ENCODE data around the gene NINJ1. TPM values are rescaled to one million over a fixed set of nuclear protein-coding genes. Genes with fewer than 3 reads are reported as not detected.

NINJ1 gene
- total and polyA plus RNA-seq, 2 of the 8 experiments (the other 6 are each of a cell fraction or from before 2014, with no cell fraction given) = 28.2 to 65.6 TPM

DNA sequence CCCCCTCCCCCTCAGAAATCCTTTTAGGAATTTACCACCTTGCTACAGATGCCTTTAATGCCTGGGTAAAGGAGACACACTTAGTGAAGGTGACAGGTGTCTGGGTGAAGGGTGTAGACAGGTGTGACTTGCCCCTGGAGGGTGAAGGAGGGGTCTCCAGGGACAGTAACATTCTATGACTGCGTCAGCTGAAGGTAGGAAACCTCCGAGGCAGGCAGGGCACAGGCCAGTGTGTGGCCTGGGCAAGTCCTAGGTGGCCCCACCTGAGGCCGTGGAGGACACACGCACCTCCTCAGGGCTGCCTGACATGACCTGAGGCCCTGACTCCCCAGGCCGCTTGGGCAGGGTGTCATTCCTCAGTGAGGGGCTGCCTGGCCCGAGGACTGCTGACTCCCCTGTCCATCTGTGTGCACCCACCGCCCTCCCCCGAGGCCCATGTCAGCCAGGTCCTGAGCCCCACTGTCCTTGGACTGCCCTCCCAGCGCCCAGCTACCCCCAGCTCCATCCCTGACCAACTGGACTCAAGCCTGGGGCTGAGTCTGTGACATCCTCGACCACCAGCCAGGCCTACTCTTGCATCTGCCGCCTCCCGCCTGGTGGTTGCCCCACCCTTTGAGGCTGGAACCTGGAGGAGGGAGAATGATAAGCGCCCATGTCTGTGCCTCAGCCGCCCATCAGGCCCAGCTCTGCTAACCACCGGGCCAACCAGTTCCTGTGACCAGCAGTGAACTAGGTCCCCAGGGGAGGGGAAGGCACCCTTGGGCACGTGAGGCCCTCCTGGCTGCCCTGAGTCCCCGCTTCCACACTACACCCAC, 19.7 kb downstream of the NINJ1 start:
- Histone ChIP-seq H3K4me2 (ENCODE audit: insufficient read depth in 1 of 2, low read depth in 2 of 2, low read length in 2 of 2) (no peak overlapping the region), H3K4me3 (ENCODE audit: extremely low read depth in 1 of 4, insufficient read depth in 2 of 4, low read depth in 3 of 4, low read length in 4 of 4) (no peak overlapping the region), H3K9ac (replicated peaks in 1 of 4; ENCODE audit: extremely low read depth in 1 of 4, low read depth in 3 of 4, low read length in 3 of 4) (no peak overlapping the region; a peak in 1 of 7 replicates), H2AK5ac (ENCODE audit: low read depth, low read length) (no peak overlapping the region), H3K14ac (ENCODE audit: insufficient read length) (no peak overlapping the region), H2BK5ac (ENCODE audit: low read depth, low read length) (peak overlapping the region; percentile 75; the same call in 1 of the 2 replicates), H3K23ac (ENCODE audit: insufficient read length) (no peak overlapping the region), H3K27me3 (replicated peaks in 1 of 4; ENCODE audit: control insufficient read depth in 3 of 4, extremely low read depth in 1 of 4, insufficient read depth in 3 of 4, low read length in 3 of 4) (no peaks in the 10 kb centered on the region), H3K23me2 (ENCODE audit: low read depth, low read length) (peaks cover 3% of the 10 kb centered on the region; the same call in 1 of the 2 replicates), H3K36me3 (ENCODE audit: control insufficient read depth in 2 of 4, insufficient read depth in 4 of 4, low read length in 3 of 4) (no peaks in the 10 kb centered on the region; a peak in 2 of 8 replicates), H3K27ac (ENCODE audit: low read depth, low read length) (no peak overlapping the region), H3K4me1 (replicated peaks in 1 of 4; ENCODE audit: control insufficient read depth in 3 of 4, insufficient read depth in 4 of 4, low read length in 3 of 4) (peaks cover 0 to 17% (median 10%) of the 10 kb centered on the region in 4 experiments; a peak in 6 of 7 replicates), H3K79me2 (ENCODE audit: control insufficient read depth in 1 of 2, insufficient read depth in 2 of 2, low read length in 2 of 2) (no peaks in the 10 kb centered on the region), H2BK12ac (ENCODE audit: low read depth, low read length) (peak overlapping the region; percentile 1; the same call in 1 of the 2 replicates), H3K79me1 (ENCODE audit: low read depth, low read length) (no peaks in the 10 kb centered on the region), H4K8ac (ENCODE audit: extremely low read depth, insufficient read depth, low read length) (peak overlapping the region; percentile 51; the same call in 1 of the 2 replicates), H3K18ac (ENCODE audit: extremely low read depth, low read length) (no peak overlapping the region; the same call in 1 of the 2 replicates), H4K91ac (replicated peaks; ENCODE audit: insufficient read length, low read length) (peak overlapping the region; percentile 88), H3K4ac (replicated peaks; ENCODE audit: insufficient read length, low read depth, low read length) (no peak overlapping the region), H3K56ac (replicated peaks; ENCODE audit: insufficient read length, low read depth, low read length) (no peak overlapping the region), H2BK120ac (replicated peaks; ENCODE audit: low read depth, low read length) (no peak overlapping the region), H2BK20ac (ENCODE audit: low read length) (no peak overlapping the region), H2AFZ (ENCODE audit: low read length) (no peak overlapping the region), H4K5ac (ENCODE audit: insufficient read length, low read depth, low read length) (no peak overlapping the region), H3K9me3 (ENCODE audit: insufficient read depth in 2 of 2, low read depth in 1 of 2, low read length in 1 of 2) (no peaks in the 10 kb centered on the region), H4K20me1 (replicated peaks in 1 of 2; ENCODE audit: control insufficient read depth in 1 of 2, insufficient read depth in 2 of 2, low read length in 2 of 2) (peaks cover 0 to 7% of the 10 kb centered on the region in 2 experiments), H2BK15ac (ENCODE audit: low read length) (no peak overlapping the region; the same call in 1 of the 2 replicates)
- no peak for FAIRE-seq
- WGBS, 2 experiments (ENCODE audit: extremely low coverage in 1 of 2, insufficient coverage in 1 of 2, insufficient read length in 1 of 2, insufficient replicate concordance in 2 of 2, low coverage in 1 of 2, low lambda C conversion rate in 2 of 2, missing lambda C conversion rate in 1 of 2) = 90% methylated on average over 17 of the region's 17 CpGs; no CpG with 5 or more reads in 1 of the 2 experiments
- no peak for DNase-seq (ENCODE audit: low read depth in 1 of 2, low spot score in 2 of 2)
- ChIA-PET POLR2A (ENCODE audit: partially characterized antibody) (interaction anchor here (0.7 kb wide), 1 partner anchor 28 kb away, joined by 3 read pairs; no protein-coding TSS in a partner anchor), CTCF (ENCODE audit: partially characterized antibody) (interaction anchor here (0.6 to 2.2 kb wide), 6 partner anchors 9 to 191 kb away, joined by 3 to 6 read pairs (median 4); no protein-coding TSS in a partner anchor)
- TF ChIP-seq SP1 (IDR thresholded peaks at IDR 0.05; ENCODE audit: low read depth, low read length) = no peak
- no peak for TF ChIP-seq BCL11A (IDR thresholded peaks at IDR 0.05; ENCODE audit: low read depth in 2 of 2, low read length in 2 of 2)
- TF ChIP-seq RNF2 (IDR thresholded peaks at IDR 0.05; ENCODE audit: borderline replicate concordance, low read depth, low read length, missing control alignments, poor library complexity, severe bottlenecking) = no peak
- TF ChIP-seq TCF12 (IDR thresholded peaks at IDR 0.05; ENCODE audit: low read depth, low read length) = no peak
- no peak for TF ChIP-seq MAFK (IDR thresholded peaks at IDR 0.05; ENCODE audit: low read depth, low read length)
- TF ChIP-seq CREB1 (IDR thresholded peaks at IDR 0.05) = no peak
- TF ChIP-seq RAD21 (IDR thresholded peaks at IDR 0.05 in 1 of 2, conservative IDR thresholded peaks at IDR 0.05 in 1 of 2; ENCODE audit: low read depth in 2 of 2, low read length in 2 of 2) = no peak
- TF ChIP-seq KDM5A (IDR thresholded peaks at IDR 0.05; ENCODE audit: low read length) = no peak
- no peak for TF ChIP-seq EGR1 (IDR thresholded peaks at IDR 0.05; ENCODE audit: borderline replicate concordance, low read depth, low read length)
- no peak for TF ChIP-seq KDM1A (IDR thresholded peaks at IDR 0.05; ENCODE audit: borderline replicate concordance, low read length)
- TF ChIP-seq KDM4A (IDR thresholded peaks at IDR 0.05; ENCODE audit: low read depth, low read length, severe bottlenecking) = no peak
- no peak for TF ChIP-seq TAF1 (IDR thresholded peaks at IDR 0.05; ENCODE audit: low read depth, low read length)

All from H1 (cell line).